Spleen (tissue), 11 donors: ENCODE data around the gene GALK1. TPM values are rescaled to one million over a fixed set of nuclear protein-coding genes. Genes with fewer than 3 reads are reported as not detected.
"Not testable (repeated sequence)": the region's sequence is repeated elsewhere in the genome, so short reads cannot be mapped to it uniquely, and the experiment has no call there.

ENCODE experiments used
- DNase-seq: peaks from one replicate; pipeline ENCODE4 v3.0.0-alpha.2; 2020
- H3K27ac ChIP-seq, 8 donors: fragments of 200-600 bp; sonication (generic) in 7 of 8; 1 replicate in 4 of 8; 2 replicates in 4 of 8; pipeline versions ENCODE4 v1.5.0 to v1.8.0; 2016 to 2021; ENCODE audit warnings: inconsistent platforms in 4 of 8, mild to moderate bottlenecking in 4 of 8, moderate library complexity in 1 of 8
- H3K27me3 ChIP-seq, 7 donors: fragments of 200-600 bp; sonication (generic) in 6 of 7; replicated peaks in 1 of 7; 1 replicate in 4 of 7; 2 replicates in 3 of 7; pipeline versions ENCODE4 v1.5.0 to v1.8.0; 2016 to 2021; ENCODE audit warnings: inconsistent platforms in 3 of 7, mild to moderate bottlenecking in 1 of 7
- H3K36me3 ChIP-seq, 6 donors: fragments of 200-600 bp; sonication (generic) in 5 of 6; 1 replicate in 4 of 6; 2 replicates in 2 of 6; pipeline versions ENCODE4 v1.5.0 to v1.8.0; 2016 to 2021; ENCODE audit warnings: inconsistent platforms in 2 of 6
- H3K4me1 ChIP-seq, 6 donors: fragments of 200-600 bp; sonication (generic) in 5 of 6; 1 replicate in 3 of 6; 2 replicates in 3 of 6; pipeline versions ENCODE4 v1.5.0 to v1.8.0; 2016 to 2021; ENCODE audit warnings: inconsistent platforms in 3 of 6
- H3K4me3 ChIP-seq, 8 donors: fragments of 200-600 bp; sonication (generic) in 7 of 8; 1 replicate in 4 of 8; 2 replicates in 4 of 8; pipeline versions ENCODE4 v1.5.0 to v1.8.0; 2016 to 2021; ENCODE audit warnings: inconsistent platforms in 4 of 8, mild to moderate bottlenecking in 4 of 8, moderate library complexity in 2 of 8
- H3K9me3 ChIP-seq, 8 donors: fragments of 200-600 bp; sonication (generic) in 7 of 8; 1 replicate in 4 of 8; 2 replicates in 4 of 8; pipeline versions ENCODE4 v1.5.0 to v1.8.0; 2016 to 2021; ENCODE audit warnings: inconsistent platforms in 4 of 8
- POLR2A ChIP-seq, 3 donors: fragments of 450-650 bp; IDR thresholded peaks; one replicate each; pipeline ENCODE4 v1.5.1; 2017; ENCODE audit warnings: antibody characterized with exemption in 3 of 3, mild to moderate bottlenecking in 1 of 3
- POLR2AphosphoS5 ChIP-seq, 3 donors: sonication (generic); formaldehyde crosslinking; IDR thresholded peaks; one replicate each; pipeline ENCODE4 v1.5.1; 2017; ENCODE audit warnings: antibody characterized with exemption in 3 of 3
- WGBS, 5 donors: extraction: QIAGEN DNeasy Blood & Tissue Kit in 3 of 5; methylation state at CpG; one replicate each; pipeline versions ENCODE4 v1.1.5 to v1.1.7; 2013 to 2018; 5-methylcytosine and 5-hydroxymethylcytosine counted together
- intact Hi-C: fragments of 100-400 bp; cut with DNase I; formaldehyde crosslinking; loops from one replicate; pipeline ENCODE4 v1.15.0; 2023; ENCODE audit warnings: low total_unique reads
- polyA plus RNA-seq, 3 donors: library from polyadenylated mRNA; stranded (reverse); fragments of 200-250 nt; gene quantifications; one replicate each; pipeline ENCODE4 v1.2.1, GENCODE V29; 2013
- total RNA-seq, 7 donors: library from RNA; depleted of rRNA in 3 of 7; stranded (reverse); fragments of >200 nt in 3 of 7; fragmentation: NEBNext Ultra II Directional in 4 of 7; extraction: Animal tissue kit (Norgen Biotek cat#: 25700) in 4 of 7; gene quantifications; one replicate each; pipeline versions ENCODE4 v1.1.0 to v1.2.1, GENCODE V29; 2016 to 2021
- TF ChIP-seq, protein P1 (sequence below), 11 experiments: fragments of 200-600 bp in 7 of 11; fragments of 450-650 bp in 4 of 11; sonication (generic) in 4 of 11; IDR thresholded peaks in 8 of 11; conservative IDR thresholded peaks in 3 of 11; 1 replicate in 7 of 11; 2 replicates in 4 of 11; pipeline versions ENCODE4 v1.4.0 to v1.8.0; 2016 to 2021; ENCODE audit warnings: antibody characterized with exemption in 11 of 11, inconsistent platforms in 4 of 11, mild to moderate bottlenecking in 1 of 11
- donor health status: healthy with polysubstance abuse.
- donor health status: DM: no; HTN: no; CAD: no; lungs with moderate emphysema.
- donor health status: DM: no; HTN: no; CAD: no.
- donor health status: Bipolar disorder and iron deficiency.
- donor health status: healthy.
- donor health status: DM: no; HTN: no; CAD: no.
- donor health status: DM: yes; HTN: yes; CAD: no.

Gene GALK1
- total and polyA plus RNA-seq, 10 donors: 23.5 to 45.9 (median 34.0) TPM

- 91 to 97% (median 95%) methylated on average over 26 to 27 of the region's 27 CpGs for WGBS, 5 donors
Observed at GRCh38 chr17:75812096-75813013, 47.4 kb upstream of the GALK1 start.

GRCh38 chr17:75811174-75811573, 46.2 kb upstream of the GALK1 start:
- Histone ChIP-seq H3K4me1 (peaks cover 0 to 21% (median 4%) of the 10 kb centered on the region in 6 donors), H3K27me3 (no peaks in the 10 kb centered on the region), H3K27ac (no peak overlapping the region), H3K4me3 (no peak overlapping the region), H3K9me3 (no peaks in the 10 kb centered on the region), H3K36me3 (peaks cover 0 to 80% (median 65%) of the 10 kb centered on the region in 6 donors)
- TF ChIP-seq POLR2A (IDR thresholded peaks at IDR 0.05): no peak
- TF ChIP-seq POLR2AphosphoS5 (IDR thresholded peaks at IDR 0.05): no peak
- TF ChIP-seq, protein P1, sequence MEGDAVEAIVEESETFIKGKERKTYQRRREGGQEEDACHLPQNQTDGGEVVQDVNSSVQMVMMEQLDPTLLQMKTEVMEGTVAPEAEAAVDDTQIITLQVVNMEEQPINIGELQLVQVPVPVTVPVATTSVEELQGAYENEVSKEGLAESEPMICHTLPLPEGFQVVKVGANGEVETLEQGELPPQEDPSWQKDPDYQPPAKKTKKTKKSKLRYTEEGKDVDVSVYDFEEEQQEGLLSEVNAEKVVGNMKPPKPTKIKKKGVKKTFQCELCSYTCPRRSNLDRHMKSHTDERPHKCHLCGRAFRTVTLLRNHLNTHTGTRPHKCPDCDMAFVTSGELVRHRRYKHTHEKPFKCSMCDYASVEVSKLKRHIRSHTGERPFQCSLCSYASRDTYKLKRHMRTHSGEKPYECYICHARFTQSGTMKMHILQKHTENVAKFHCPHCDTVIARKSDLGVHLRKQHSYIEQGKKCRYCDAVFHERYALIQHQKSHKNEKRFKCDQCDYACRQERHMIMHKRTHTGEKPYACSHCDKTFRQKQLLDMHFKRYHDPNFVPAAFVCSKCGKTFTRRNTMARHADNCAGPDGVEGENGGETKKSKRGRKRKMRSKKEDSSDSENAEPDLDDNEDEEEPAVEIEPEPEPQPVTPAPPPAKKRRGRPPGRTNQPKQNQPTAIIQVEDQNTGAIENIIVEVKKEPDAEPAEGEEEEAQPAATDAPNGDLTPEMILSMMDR (IDR thresholded peaks at IDR 0.05 in 8 of 11, conservative IDR thresholded peaks at IDR 0.05 in 3 of 11): no peak
- intact Hi-C loops: no loop called here
- WGBS, 5 donors: 91 to 99% (median 95%) methylated on average over 7 of the region's 7 CpGs
- DNase-seq: peak; percentile 38

More at GRCh38 chr17:75812096-75813013, 47.4 kb upstream of the GALK1 start:
- no peaks in the 10 kb centered on the region for H3K27me3 ChIP-seq
- peaks cover 0 to 18% (median 4%) of the 10 kb centered on the region in 6 donors for H3K4me1 ChIP-seq
- intact Hi-C loops: no loop called here
- peak; percentile 44 for DNase-seq
- H3K4me3 ChIP-seq: no peak overlapping the region
- no peaks in the 10 kb centered on the region for H3K9me3 ChIP-seq
- TF ChIP-seq POLR2AphosphoS5 (IDR thresholded peaks at IDR 0.05): peak in 1 of 3 donors; percentile 10
- no peak for TF ChIP-seq POLR2A (IDR thresholded peaks at IDR 0.05)
- no peak overlapping the region for H3K27ac ChIP-seq
- H3K36me3 ChIP-seq: peaks cover 0 to 88% (median 76%) of the 10 kb centered on the region in 6 donors

DNA sequence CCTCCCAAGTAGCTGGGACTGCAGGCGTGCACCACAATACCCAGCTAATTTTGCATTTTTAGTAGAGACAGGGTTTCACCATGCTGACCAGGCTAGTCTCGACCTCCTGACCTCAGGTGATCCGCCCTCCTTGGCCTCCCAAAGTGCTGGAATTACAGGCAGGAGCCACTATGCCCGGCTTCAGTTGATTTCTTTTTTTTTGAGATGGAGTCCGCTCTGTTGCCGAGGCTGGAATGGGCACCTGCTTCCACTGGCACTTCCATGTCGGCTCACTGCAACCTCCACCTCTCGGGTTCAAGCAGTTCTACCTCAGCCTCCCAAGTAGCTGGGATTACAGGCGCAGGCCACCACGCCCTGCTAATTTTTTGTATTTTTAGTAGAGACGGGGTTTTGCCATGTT, 45.8 kb upstream of the GALK1 start:
- H3K9me3 ChIP-seq, H3K27me3 ChIP-seq, H3K27ac ChIP-seq, H3K4me3 ChIP-seq, intact Hi-C loops: not testable (repeated sequence)
- Histone ChIP-seq H3K4me1 (peaks cover 0 to 21% (median 4%) of the 10 kb centered on the region in 6 donors), H3K36me3 (peaks cover 0 to 78% (median 61%) of the 10 kb centered on the region in 6 donors)
- peak; percentile 20 for DNase-seq
- WGBS, 5 donors: 96 to 98% (median 97%) methylated on average over 11 of the region's 11 CpGs

DNA sequence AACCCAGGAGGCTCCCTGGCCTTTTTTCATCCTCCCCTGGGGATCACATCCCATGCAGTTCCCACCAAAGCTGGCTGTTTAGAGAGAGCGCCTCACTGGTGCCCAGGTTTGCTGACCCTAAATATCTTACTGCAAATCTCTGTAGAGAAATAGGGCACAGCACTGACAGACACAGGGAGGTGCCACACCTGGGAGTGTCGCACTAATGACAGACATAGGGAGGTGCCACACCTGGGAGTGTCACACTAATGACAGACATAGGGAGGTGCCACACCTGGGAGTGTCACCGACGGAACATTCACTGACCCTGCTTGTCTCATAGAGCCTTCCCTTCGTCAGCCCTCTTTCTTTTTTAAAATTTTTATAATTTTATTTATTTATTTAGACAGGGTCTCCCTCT, 45.2 kb upstream of the GALK1 start:
- Histone ChIP-seq H3K27me3 (no peaks in the 10 kb centered on the region), H3K4me1 (peaks cover 0 to 21% (median 4%) of the 10 kb centered on the region in 6 donors), H3K36me3 (peaks cover 0 to 73% (median 56%) of the 10 kb centered on the region in 6 donors), H3K9me3 (no peaks in the 10 kb centered on the region), H3K27ac (no peak overlapping the region), H3K4me3 (no peak overlapping the region)
- DNase-seq: no peak
- intact Hi-C loops: no loop called here
- WGBS, 5 donors: 94 to 98% (median 96%) methylated on average over 5 of the region's 5 CpGs
- TF ChIP-seq, protein P1 (IDR thresholded peaks at IDR 0.05 in 8 of 11, conservative IDR thresholded peaks at IDR 0.05 in 3 of 11): no peak
- TF ChIP-seq POLR2A (IDR thresholded peaks at IDR 0.05) (no peak), POLR2AphosphoS5 (IDR thresholded peaks at IDR 0.05) (no peak)

DNA sequence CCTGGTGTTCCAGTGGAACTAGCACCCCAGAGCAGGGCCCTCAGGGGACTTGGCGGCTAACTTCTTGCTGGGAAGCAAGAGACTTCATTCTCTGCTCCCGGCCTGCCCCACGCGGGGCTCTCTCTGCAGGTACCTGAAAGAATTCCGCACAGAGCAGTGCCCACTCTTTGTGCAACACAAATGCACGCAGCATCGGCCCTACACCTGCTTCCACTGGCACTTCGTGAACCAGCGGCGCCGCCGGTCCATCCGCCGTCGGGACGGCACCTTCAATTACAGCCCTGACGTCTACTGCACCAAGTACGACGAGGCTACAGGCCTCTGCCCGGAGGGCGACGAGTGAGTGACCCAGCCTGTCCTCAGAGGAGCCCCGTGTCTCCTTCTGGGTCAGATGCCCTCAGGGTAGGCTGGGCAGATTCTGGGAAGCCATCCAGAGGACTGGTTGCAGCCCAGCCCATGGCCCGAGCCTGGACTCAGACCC, 44.7 kb upstream of the GALK1 start:
- Histone ChIP-seq H3K27ac (no peak overlapping the region), H3K4me1 (peaks cover 0 to 23% (median 4%) of the 10 kb centered on the region in 6 donors), H3K4me3 (no peak overlapping the region), H3K9me3 (no peaks in the 10 kb centered on the region), H3K36me3 (peaks cover 0 to 67% (median 52%) of the 10 kb centered on the region in 6 donors), H3K27me3 (no peaks in the 10 kb centered on the region)
- peak; percentile 68 for DNase-seq
- WGBS, 5 donors: 89 to 95% (median 94%) methylated on average over 24 of the region's 24 CpGs
- peak in 1 of 3 donors; percentile 50 for TF ChIP-seq POLR2AphosphoS5 (IDR thresholded peaks at IDR 0.05)
- TF ChIP-seq, protein P1 (IDR thresholded peaks at IDR 0.05 in 8 of 11, conservative IDR thresholded peaks at IDR 0.05 in 3 of 11): no peak
- no peak for TF ChIP-seq POLR2A (IDR thresholded peaks at IDR 0.05)
- intact Hi-C loops: no loop called here
